Measurements from ENCODE around the gene RGS7.

- no peak for TF ChIP-seq CTCF (IDR thresholded peaks at IDR 0.05; ENCODE audit: insufficient read depth, low read depth, low read length)
- no peak for TF ChIP-seq EZH2 (IDR thresholded peaks at IDR 0.05; ENCODE audit: insufficient read depth, low read length)
Measured at GRCh38 chr1:241130881-241131280, 226.1 kb downstream of the RGS7 start.

All from astrocyte (in vitro differentiated cells and primary cell).